ENCODE results near the gene TRIP6. TPM values are rescaled to one million over a fixed set of nuclear protein-coding genes. Genes with fewer than 3 reads are reported as not detected.

Gene TRIP6
- total and polyA plus RNA-seq, 2 of the 8 experiments (the other 6 are each of a cell fraction or from before 2014, with no cell fraction given), result 88.4 to 103 TPM

GRCh38 chr7:100894860-100895700 lies 27.9 kb downstream of the TRIP6 start (continued):
- TF ChIP-seq KDM5A (IDR thresholded peaks at IDR 0.05; ENCODE audit: low read length) (0 out of 2 replicates have a peak, but pooled peaks have one; percentile 36), EP300 (IDR thresholded peaks at IDR 0.05; ENCODE audit: borderline replicate concordance in 1 of 2, low read depth in 2 of 2, low read length in 2 of 2) (peak in 1 of 2 experiments; percentile 59; a peak in 1 of 3 replicates), SAP30 (IDR thresholded peaks at IDR 0.05; ENCODE audit: insufficient read depth, insufficient replicate concordance, low read length) (no peak), CREB1 (IDR thresholded peaks at IDR 0.05) (peak; percentile 29; the same call in 1 of the 2 replicates), KDM4A (IDR thresholded peaks at IDR 0.05; ENCODE audit: low read depth, low read length, severe bottlenecking) (no peak), RAD21 (IDR thresholded peaks at IDR 0.05 in 1 of 2, conservative IDR thresholded peaks at IDR 0.05 in 1 of 2; ENCODE audit: low read depth in 2 of 2, low read length in 2 of 2) (peak; percentile 95 to 98), CTCF (IDR thresholded peaks at IDR 0.05; ENCODE audit: control extremely low read depth in 1 of 3, insufficient read depth in 1 of 3, low read depth in 1 of 3, low read length in 3 of 3) (peak in 2 of 3 experiments; percentile 87 to 95; a peak in 3 of 4 replicates), SIN3A (conservative IDR thresholded peaks at IDR 0.05 in 1 of 2, IDR thresholded peaks at IDR 0.05 in 1 of 2; ENCODE audit: low read depth in 1 of 2, low read length in 2 of 2) (no peak; a peak in 1 of 4 replicates)
